ENCODE measurements around the gene TRIM71.

TRIM71 gene

GRCh38 chr3:32946973-32947788, 129.4 kb downstream of the TRIM71 start:
- no peak for DNase-seq

All from activated effector memory CD4-positive, alpha-beta T cell treated with anti-CD3 and anti-CD28 coated beads, Interleukin-2, amount 50 U/mL, for 16 hours (primary cell).